K562 (cell line): ENCODE results near the gene WASHC3. TPM values are rescaled to one million over a fixed set of nuclear protein-coding genes. Genes with fewer than 3 reads are reported as not detected.
A peak's percentile ranks its signal among the peaks of the same experiment; 100 is the strongest.

Experiments used
- ATAC-seq: fragments of 200-7000 bp; cut with Tn5 transposase; 3 replicates; pipeline ENCODE4 v1.9.1; 2020; ENCODE audit warnings: moderate library complexity
- Bru-seq: library from RNA; stranded (reverse); fragments of 400-500 nt; gene quantifications from one replicate; lab custom pipeline; 2021; lab: Mats Ljungman, UMichigan
- BruChase-seq, 2 experiments: library from RNA; stranded (reverse); fragments of 400-500 nt; gene quantifications; one replicate each; lab custom pipeline; 2021; lab: Mats Ljungman, UMichigan
- BruUV-seq: library from RNA; stranded (reverse); fragments of 400-500 nt; replicated peaks from 2 replicates; lab custom pipeline; 2021; lab: Mats Ljungman, UMichigan
- CTCF ChIA-PET: fragments of 300-600 bp; formaldehyde crosslinking; extraction: SDS; loops from one replicate; lab custom pipeline; 2021; ENCODE audit warnings: low intra/inter-chr PET ratio; lab: Yijun Ruan, JAX
- POLR2A ChIA-PET: fragments of 300-600, 350-650 bp; sonication (Branson Sonifier 250); formaldehyde crosslinking; extraction: SDS; loops from one replicate; lab custom pipeline; 2021; ENCODE audit warnings: antibody characterized with exemption, inconsistent platforms; lab: Yijun Ruan, JAX
- DNase-seq, 4 experiments: peaks; one replicate each; pipeline versions ENCODE4 v3.0.0 to v3.0.0-alpha.2; 2011 to 2018; ENCODE audit warnings: low spot score in 3 of 4, mixed read lengths in 3 of 4; ENCODE audit errors: extremely low read depth in 1 of 4
- FAIRE-seq: peaks from 2 replicates; lab custom pipeline; 2011; peaks lifted over from hg19 to GRCh38; lab: Jason Lieb, UNC
- H2AFZ ChIP-seq: 2 replicates; pipeline ENCODE4 v1.6.0; 2011; ENCODE audit warnings: low read depth, low read length, control low read depth, inconsistent platforms
- H3K27ac ChIP-seq: fragments of 200-600 bp; 3 replicates; pipeline ENCODE4 v1.8.0; 2011; ENCODE audit warnings: low read depth, mild to moderate bottlenecking, control low read depth, inconsistent platforms, low read length, moderate library complexity, mixed read lengths; ENCODE audit errors: extremely low read depth
- H3K27me3 ChIP-seq, 2 experiments: fragments of 300-600 bp in 1 of 2; 2 replicates in 1 of 2; 3 replicates in 1 of 2; pipeline versions ENCODE4 v1.6.0 to v1.8.0; 2011; ENCODE audit warnings: inconsistent platforms in 2 of 2, low read length in 2 of 2, mild to moderate bottlenecking in 1 of 2, mixed read lengths in 1 of 2, moderate library complexity in 1 of 2; ENCODE audit not compliant: control insufficient read depth in 2 of 2, insufficient read depth in 2 of 2
- H3K36me3 ChIP-seq: fragments of 300-600 bp; 3 replicates; pipeline ENCODE4 v1.8.0; 2011; ENCODE audit warnings: mild to moderate bottlenecking, low read length, inconsistent platforms; ENCODE audit not compliant: control insufficient read depth, insufficient read depth
- H3K4me1 ChIP-seq, 2 experiments: fragments of 200-600 bp in 1 of 2; replicated peaks in 1 of 2; 2 replicates in 1 of 2; 3 replicates in 1 of 2; pipeline versions ENCODE4 v1.5.1 to v1.8.0; 2011; ENCODE audit warnings: inconsistent platforms in 2 of 2, low read length in 2 of 2, mild to moderate bottlenecking in 1 of 2, mixed read lengths in 1 of 2, moderate library complexity in 1 of 2; ENCODE audit not compliant: control insufficient read depth in 2 of 2, insufficient read depth in 2 of 2
- H3K4me2 ChIP-seq: 2 replicates; pipeline ENCODE4 v1.6.1; 2011; ENCODE audit warnings: low read length, control low read depth, inconsistent platforms, mixed read lengths; ENCODE audit not compliant: insufficient read depth
- H3K4me3 ChIP-seq: fragments of 200-600 bp; sonication (generic), shearing (Covaris generic); 2 replicates; pipeline ENCODE4 v1.5.1; 2016; ENCODE audit warnings: control low read depth, inconsistent platforms
- H3K79me2 ChIP-seq: fragments of 200-600 bp; 3 replicates; pipeline ENCODE4 v1.8.0; 2011; ENCODE audit warnings: low read length, inconsistent platforms; ENCODE audit not compliant: control insufficient read depth, insufficient read depth
- H3K9ac ChIP-seq, 2 experiments: 2 replicates each; pipeline versions ENCODE4 v1.6.0 to v1.6.1; 2011; ENCODE audit warnings: low read depth in 2 of 2, low read length in 2 of 2, control low read depth in 1 of 2, inconsistent platforms in 1 of 2, mild to moderate bottlenecking in 1 of 2, mixed read lengths in 1 of 2; ENCODE audit not compliant: insufficient read depth in 1 of 2
- H3K9me1 ChIP-seq: one replicate; pipeline ENCODE4 v1.6.0; 2011; ENCODE audit warnings: inconsistent platforms, mild to moderate bottlenecking, low read length, moderate library complexity; ENCODE audit not compliant: control insufficient read depth, insufficient read depth
- H3K9me3 ChIP-seq: replicated peaks from 2 replicates; pipeline ENCODE4 v1.5.1; 2011; ENCODE audit warnings: low read depth, low read length, inconsistent platforms; ENCODE audit not compliant: control insufficient read depth, insufficient read depth
- H4K20me1 ChIP-seq: replicated peaks from 2 replicates; pipeline ENCODE4 v1.6.1; 2011; ENCODE audit warnings: low read length, inconsistent platforms, mixed read lengths; ENCODE audit not compliant: control insufficient read depth, insufficient read depth
- CCNT2 ChIP-seq: IDR thresholded peaks from 2 replicates; pipeline ENCODE4 v1.6.1; 2011; ENCODE audit warnings: borderline replicate concordance, low read depth, mild to moderate bottlenecking, moderate library complexity, mixed read lengths, low read length; ENCODE audit not compliant: insufficient read length; ENCODE audit errors: extremely low read depth
- E2F3 ChIP-seq: fragments of 250-450 bp; sonication (Bioruptor Pico); IDR thresholded peaks from 2 replicates; pipeline ENCODE4 v1.4.0; 2020; ENCODE audit warnings: mild to moderate bottlenecking
- MECOM ChIP-seq: fragments of 250-450 bp; sonication (Bioruptor Pico); IDR thresholded peaks from 2 replicates; pipeline ENCODE4 v1.8.0; 2022; ENCODE audit warnings: inconsistent platforms
- NUFIP1 ChIP-seq: fragments of 450-650 bp; IDR thresholded peaks from 2 replicates; pipeline ENCODE4 v1.6.1; 2018; ENCODE audit not compliant: partially characterized antibody
- PKNOX1 ChIP-seq: fragments of 450-650 bp; IDR thresholded peaks from 2 replicates; pipeline ENCODE4 v1.6.1; 2016
- SMAD2 ChIP-seq: fragments of 150-350 bp; IDR thresholded peaks from 2 replicates; pipeline ENCODE4 v1.6.1; 2014; ENCODE audit warnings: low read depth, mild to moderate bottlenecking, low read length
- SP2 ChIP-seq: IDR thresholded peaks from 2 replicates; pipeline ENCODE4 v1.6.1; 2011; ENCODE audit warnings: mild to moderate bottlenecking, low read depth, low read length, moderate library complexity; ENCODE audit not compliant: poor library complexity, severe bottlenecking; ENCODE audit errors: extremely low read depth
- TGIF2 ChIP-seq: sonication (generic); formaldehyde crosslinking; IDR thresholded peaks from 2 replicates; pipeline ENCODE4 v1.8.1; 2022; ENCODE audit warnings: mild to moderate bottlenecking, missing genetic modification reagents, moderate library complexity
- WGBS: fragments of 100-300 bp; shearing (Covaris generic); methylation state at CpG from one replicate; pipeline ENCODE4 v1.1.6; 2016; ENCODE audit warnings: low coverage, mixed read lengths; ENCODE audit not compliant: insufficient coverage; ENCODE audit errors: missing lambda C conversion rate; 5-methylcytosine and 5-hydroxymethylcytosine counted together
- in situ Hi-C: fragments of 300-500 bp; cut with MboI; formaldehyde crosslinking; loops from 4 replicates; pipeline ENCODE4 v1.15.0; 2018; ENCODE audit warnings: inconsistent platforms, mixed read lengths
- intact Hi-C: fragments of 100-400 bp; cut with micrococcal nuclease; formaldehyde crosslinking; loops from 2 replicates; pipeline ENCODE4 v1.14.2; 2022
- long read RNA-seq, 3 experiments: library from polyadenylated mRNA in 2 of 3; library from RNA in 1 of 3; unstranded in 2 of 3; stranded (forward) in 1 of 3; transcript quantifications; one replicate each; pipeline ENCODE4 v2.0.0, GENCODE V29; 2019 to 2022
- polyA minus RNA-seq, 3 experiments: library from RNA; depleted of rRNA, polyadenylated mRNA; stranded (reverse); fragments of >200 nt; gene quantifications; 2 replicates each; pipeline ENCODE4 v1.2.3, GENCODE V29; 2011
- polyA plus RNA-seq, 8 experiments: library from polyadenylated mRNA; depleted of rRNA in 4 of 8; stranded (reverse) in 5 of 8; unstranded in 3 of 8; fragments of >200 nt; fragmentation: Nextera tagmentation in 2 of 8; fragmentation: Illumina TruSeq in 1 of 8; extraction: Ambion mirVana in 2 of 8; extraction: Trizol in 1 of 8; gene quantifications; 2 replicates each; pipeline versions ENCODE4 v1.2.1 to v1.2.3, GENCODE V29; 2011 to 2014; ENCODE audit warnings: inconsistent platforms in 1 of 8, missing spikeins in 1 of 8
- total RNA-seq, 7 experiments: library from RNA; depleted of rRNA in 6 of 7; stranded (reverse); fragments of >200 nt in 6 of 7; fragmentation: Illumina TruSeq in 2 of 7; extraction: Trizol in 2 of 7; gene quantifications; 2 replicates each; pipeline versions ENCODE4 v1.2.1 to v1.2.3, GENCODE V29; 2011 to 2021; ENCODE audit warnings: low replicate concordance in 1 of 7
- TF ChIP-seq, protein P1 (sequence below): fragments of 450-650 bp; formaldehyde crosslinking; IDR thresholded peaks from 2 replicates; pipeline ENCODE4 v1.4.0; 2022; ENCODE audit warnings: missing genetic modification characterization

The WASHC3 gene, protein sequence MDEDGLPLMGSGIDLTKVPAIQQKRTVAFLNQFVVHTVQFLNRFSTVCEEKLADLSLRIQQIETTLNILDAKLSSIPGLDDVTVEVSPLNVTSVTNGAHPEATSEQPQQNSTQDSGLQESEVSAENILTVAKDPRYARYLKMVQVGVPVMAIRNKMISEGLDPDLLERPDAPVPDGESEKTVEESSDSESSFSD
- total RNA-seq (2011; cell fraction: chromatin; rRNA removed; ENCODE audit: low replicate concordance), result 5.7 and 16.7 TPM in 2 replicates
- total RNA-seq (2011; cell fraction: nucleolus; rRNA removed), result 5.0 and 6.8 TPM in 2 replicates
- total RNA-seq (2011; cell fraction: nucleoplasm; rRNA removed), result 4.5 and 9.2 TPM in 2 replicates
- total RNA-seq (2014; rRNA removed), result 19.7 and 22.9 TPM in 2 replicates
- 27.5 and 33.4 TPM in 2 replicates for total RNA-seq (2014; rRNA removed; fragmentation: Illumina TruSeq; extraction: Trizol)
- 32.1 and 35.1 TPM in 2 replicates for total RNA-seq (2015; rRNA removed; fragmentation: Illumina TruSeq; extraction: Trizol)
- 14.1 and 14.3 TPM in 2 replicates for total RNA-seq (2021)
- polyA plus RNA-seq (2011; rRNA removed), result 43.5 and 52.9 TPM in 2 replicates
- 18.9 and 23.4 TPM in 2 replicates for polyA plus RNA-seq (2011; cell fraction: cytosol; rRNA removed)
- 12.5 and 15.6 TPM in 2 replicates for polyA plus RNA-seq (2011; cell fraction: nucleus; rRNA removed)
- polyA plus RNA-seq (2012), result 26.8 and 34.3 TPM in 2 replicates
- 49.3 and 54.4 TPM in 2 replicates for polyA plus RNA-seq (2014; fragmentation: Illumina TruSeq; extraction: Trizol)
- polyA plus RNA-seq (2014; fragmentation: Nextera tagmentation; extraction: Ambion mirVana), result 10 to 100 TPM; 67.9 to 74.9 TPM
- polyA plus RNA-seq (2014; rRNA removed), result 28.3 and 33.8 TPM in 2 replicates
- 23.2 and 27.8 TPM in 2 replicates for polyA minus RNA-seq (2011; rRNA and poly(A)+ RNA removed)
- 14.1 and 14.6 TPM in 2 replicates for polyA minus RNA-seq (2011; cell fraction: cytosol; rRNA and poly(A)+ RNA removed)
- polyA minus RNA-seq (2011; cell fraction: nucleus; rRNA and poly(A)+ RNA removed), result 7.1 and 15.3 TPM in 2 replicates
- Bru-seq, nascent RNA, result percentile 57 among the genes with signal in this experiment
- BruChase-seq, experiment 1, labeled RNA remaining after a 2-hour chase, result percentile 64 among the genes with signal in this experiment
- percentile 58 among the genes with signal in this experiment for BruChase-seq, experiment 2, labeled RNA remaining after a 6-hour chase
- long read RNA-seq, experiment 1, transcript WASHC3-201 (7 exons, 916 nt), result major isoform, 8 of 17 reads
- long read RNA-seq, experiment 1, partial matches to known transcripts, result 0 of 17 reads
- long read RNA-seq, experiment 1, other reads (novel, unspliced or antisense), result 2 of 17 reads
- long read RNA-seq, experiment 2, transcript WASHC3-201 (7 exons, 916 nt), result major isoform, 11 of 18 reads
- long read RNA-seq, experiment 2, partial matches to known transcripts, result 0 of 18 reads
- long read RNA-seq, experiment 2, other reads (novel, unspliced or antisense), result 7 of 18 reads
- long read RNA-seq, experiment 3, transcript WASHC3-213 (7 exons, 865 nt), result minor isoform, 6 of 26 reads
- long read RNA-seq, experiment 3, transcript WASHC3-201 (7 exons, 916 nt), result major isoform, 19 of 26 reads
- long read RNA-seq, experiment 3, partial matches to known transcripts, result 0 of 26 reads
- long read RNA-seq, experiment 3, other reads (novel, unspliced or antisense), result 1 of 26 reads

DNA sequence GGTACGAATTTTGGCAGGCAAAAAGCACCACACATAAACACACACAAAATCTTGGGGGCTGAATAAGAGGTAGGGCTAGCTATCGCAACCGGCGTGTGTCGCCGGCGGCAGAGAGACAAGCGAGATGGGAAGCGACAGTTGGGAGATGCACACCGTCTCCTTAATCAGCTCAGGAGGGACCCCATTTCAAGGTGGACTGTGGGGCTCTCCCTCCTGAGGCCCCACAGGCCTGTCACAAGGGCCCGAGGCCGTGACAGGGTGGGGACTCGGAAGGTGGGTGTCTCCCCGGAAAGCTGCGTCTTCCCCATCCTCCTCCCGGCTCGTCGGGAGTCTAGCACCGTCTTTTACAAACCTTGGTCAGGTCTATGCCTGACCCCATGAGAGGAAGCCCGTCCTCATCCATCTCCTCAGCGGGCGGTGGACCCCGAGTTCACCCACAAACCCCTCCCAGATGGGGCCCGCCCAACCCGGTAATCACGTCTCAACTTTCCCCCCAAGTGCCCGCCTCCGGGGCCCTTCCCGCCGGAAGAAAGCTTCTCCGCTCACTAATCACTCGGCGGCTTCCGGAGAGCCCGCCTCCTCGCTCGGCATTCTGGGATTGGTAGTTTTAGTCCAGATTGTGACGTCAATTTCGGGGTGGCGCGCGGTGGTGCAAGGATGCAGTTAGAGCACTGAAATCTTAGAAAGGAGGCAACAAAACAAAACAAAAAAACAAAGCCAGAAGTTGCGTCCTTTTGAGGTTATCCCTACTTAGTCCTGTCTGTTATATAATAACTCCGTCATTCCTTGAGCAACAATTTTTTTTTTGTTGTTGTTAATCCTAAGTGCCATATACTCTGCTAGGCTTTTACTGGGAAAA is at the start of gene WASHC3:
Gene WASHC3, minus strand, starts transcription at position 432 of the 859 bp plus-strand sequence. Its CDS starts 29 bp downstream, at position 403.
- H3K9me3 ChIP-seq, result no peaks in the 10 kb centered on the region
- POLR2A ChIA-PET, result interaction anchor here (0.6 to 1.5 kb wide), 8 partner anchors 9 to 822 kb away, joined by 3 to 7 read pairs (median 3); partner anchors contain the start of genes NUP37 and PARPBP
- WGBS, result 2% methylated on average over 37 of the region's 44 CpGs
- peak within 1 kb of the TSS; percentile 73 to 88 for H3K9ac ChIP-seq
- no peaks in the 10 kb centered on the region for H3K9me1 ChIP-seq
- FAIRE-seq (peak; percentile 92), ATAC-seq (peak; percentile 97), DNase-seq (peak; percentile 87 to 97 (median 88))
- CTCF ChIA-PET, result no interaction called here
- intact Hi-C loops, result loop anchor here (2.0 kb wide), 1 partner anchor 59 kb away; the partner anchor contains the start of genes NUP37 and PARPBP
- TSS peak; percentile 80 for BruUV-seq
- peak within 1 kb of the TSS; percentile 71 for H3K4me3 ChIP-seq
- H3K27me3 ChIP-seq, result no peaks in the 10 kb centered on the region
- peak within 1 kb of the TSS; percentile 96 for H2AFZ ChIP-seq
- peaks cover 0 to 8% of the 10 kb centered on the region in 2 experiments; a peak in 2 of 5 replicates for H3K4me1 ChIP-seq
- H3K79me2 ChIP-seq, result peaks cover 5% of the 10 kb centered on the region; the same call in 2 of the 3 replicates
- in situ Hi-C loops, result no loop called here
- H4K20me1 ChIP-seq, result no peaks in the 10 kb centered on the region
- H3K36me3 ChIP-seq, result no peaks in the 10 kb centered on the region
- H3K27ac ChIP-seq, result peak within 1 kb of the TSS; percentile 70
- H3K4me2 ChIP-seq, result peak within 1 kb of the TSS; percentile 96
- TF ChIP-seq, protein P1, sequence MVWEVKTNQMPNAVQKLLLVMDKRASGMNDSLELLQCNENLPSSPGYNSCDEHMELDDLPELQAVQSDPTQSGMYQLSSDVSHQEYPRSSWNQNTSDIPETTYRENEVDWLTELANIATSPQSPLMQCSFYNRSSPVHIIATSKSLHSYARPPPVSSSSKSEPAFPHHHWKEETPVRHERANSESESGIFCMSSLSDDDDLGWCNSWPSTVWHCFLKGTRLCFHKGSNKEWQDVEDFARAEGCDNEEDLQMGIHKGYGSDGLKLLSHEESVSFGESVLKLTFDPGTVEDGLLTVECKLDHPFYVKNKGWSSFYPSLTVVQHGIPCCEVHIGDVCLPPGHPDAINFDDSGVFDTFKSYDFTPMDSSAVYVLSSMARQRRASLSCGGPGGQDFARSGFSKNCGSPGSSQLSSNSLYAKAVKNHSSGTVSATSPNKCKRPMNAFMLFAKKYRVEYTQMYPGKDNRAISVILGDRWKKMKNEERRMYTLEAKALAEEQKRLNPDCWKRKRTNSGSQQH (CRISPR knock-in tag), result no peak
- TF ChIP-seq PKNOX1 (peak; percentile 80), TGIF2 (CRISPR knock-in tag) (no peak), SMAD2 (no peak), NUFIP1 (no peak), SP2 (peak; percentile 36), E2F3 (CRISPR knock-in tag) (no peak), MECOM (CRISPR knock-in tag) (no peak), CCNT2 (no peak)
